B cell (primary cell): ENCODE measurements around the gene DNASE1.

ENCODE experiments used
- CTCF ChIP-seq: fragments of 200-600 bp; IDR thresholded peaks from one replicate; pipeline ENCODE4 v1.8.0; 2022; ENCODE audit warnings: antibody characterized with exemption, mild to moderate bottlenecking
- EZH2 ChIP-seq: IDR thresholded peaks from 2 replicates; pipeline ENCODE4 v1.6.1; 2012; ENCODE audit warnings: borderline replicate concordance, low read depth, mild to moderate bottlenecking, moderate library complexity, low read length; ENCODE audit not compliant: insufficient read depth, poor library complexity, severe bottlenecking

- TF ChIP-seq CTCF (no peak), EZH2 (no peak)
These were observed 26.7 kb downstream of the DNASE1 start for GRCh38 chr16:3681206-3681605.
